ENCODE measurements around the gene CLIP2. TPM values are rescaled to one million over a fixed set of nuclear protein-coding genes. Genes with fewer than 3 reads are reported as not detected.

The CLIP2 gene
- polyA plus RNA-seq, 1 of the 3 experiments (the other 2 are of a cell fraction): 14.3 TPM

DNA sequence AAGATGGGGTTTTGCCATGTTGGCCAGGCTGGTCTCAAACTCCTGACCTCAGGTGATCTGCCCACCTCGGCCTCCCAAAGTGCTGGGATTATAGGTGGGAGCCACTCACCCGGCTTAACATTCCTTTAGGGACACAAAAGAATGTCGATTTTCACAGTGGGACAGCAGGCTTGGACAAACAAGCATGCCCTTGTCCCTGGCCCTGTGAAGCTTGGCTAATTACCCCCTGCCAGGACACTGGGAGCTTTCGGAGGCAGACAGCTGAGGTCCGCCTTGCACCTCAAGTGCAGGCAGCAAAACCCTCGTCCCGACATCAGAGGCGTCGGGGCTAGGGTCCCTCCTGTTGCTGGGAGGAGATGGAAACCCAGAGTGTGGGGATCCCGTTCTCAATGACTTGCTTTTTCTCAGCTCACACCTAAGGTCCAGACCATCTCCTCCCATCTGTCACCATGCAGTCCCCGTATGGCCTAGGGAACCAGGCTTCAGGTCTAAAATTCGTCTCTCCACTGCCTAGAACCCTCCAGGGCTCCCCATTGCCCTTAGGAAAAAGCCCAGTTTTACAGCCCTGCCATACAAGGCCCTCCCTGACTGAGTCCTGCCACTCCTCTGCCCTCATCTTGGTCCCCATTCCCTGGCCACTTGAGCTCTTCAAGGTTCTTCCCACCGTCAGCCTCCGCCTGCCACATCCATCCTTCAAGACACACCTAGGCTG lies 6.3 kb upstream of the CLIP2 start:
- Histone ChIP-seq H3K79me2 (ENCODE audit: insufficient read depth) (no peaks in the 10 kb centered on the region), H3K36me3 (replicated peaks in 1 of 2; ENCODE audit: control insufficient read depth in 1 of 2, insufficient read depth in 2 of 2, low read length in 1 of 2) (no peaks in the 10 kb centered on the region), H3K9me2 (no peaks in the 10 kb centered on the region), H3K9ac (no peak overlapping the region), H3K9me3 (no peaks in the 10 kb centered on the region), H2AFZ (ENCODE audit: low read depth) (no peak overlapping the region), H4K20me1 (ENCODE audit: insufficient read depth) (no peaks in the 10 kb centered on the region), H3K4me3 (ENCODE audit: low read depth in 2 of 2, low read length in 1 of 2) (no peak overlapping the region), H3F3A (replicated peaks; ENCODE audit: insufficient read depth) (peaks cover 19% of the 10 kb centered on the region), H3K27ac (ENCODE audit: low read depth in 2 of 2, low read length in 1 of 2) (no peak overlapping the region), H3K4me1 (ENCODE audit: control insufficient read depth in 1 of 2, insufficient read depth in 2 of 2, low read depth in 1 of 2, low read length in 1 of 2) (peaks cover 0 to 16% of the 10 kb centered on the region in 2 experiments; a peak in 2 of 4 replicates), H3K27me3 (ENCODE audit: insufficient read depth) (no peaks in the 10 kb centered on the region), H3K4me2 (no peak overlapping the region)
- WGBS (ENCODE audit: low lambda C conversion rate): 84% methylated on average over 14 of the region's 14 CpGs
- ChIA-PET CTCF (interaction anchor here (0.9 to 9.1 kb wide), 6 partner anchors 8 to 284 kb away, joined by 3 to 61 read pairs (median 31); no protein-coding TSS in a partner anchor), POLR2A (no interaction called here)
- TF ChIP-seq, protein P1, sequence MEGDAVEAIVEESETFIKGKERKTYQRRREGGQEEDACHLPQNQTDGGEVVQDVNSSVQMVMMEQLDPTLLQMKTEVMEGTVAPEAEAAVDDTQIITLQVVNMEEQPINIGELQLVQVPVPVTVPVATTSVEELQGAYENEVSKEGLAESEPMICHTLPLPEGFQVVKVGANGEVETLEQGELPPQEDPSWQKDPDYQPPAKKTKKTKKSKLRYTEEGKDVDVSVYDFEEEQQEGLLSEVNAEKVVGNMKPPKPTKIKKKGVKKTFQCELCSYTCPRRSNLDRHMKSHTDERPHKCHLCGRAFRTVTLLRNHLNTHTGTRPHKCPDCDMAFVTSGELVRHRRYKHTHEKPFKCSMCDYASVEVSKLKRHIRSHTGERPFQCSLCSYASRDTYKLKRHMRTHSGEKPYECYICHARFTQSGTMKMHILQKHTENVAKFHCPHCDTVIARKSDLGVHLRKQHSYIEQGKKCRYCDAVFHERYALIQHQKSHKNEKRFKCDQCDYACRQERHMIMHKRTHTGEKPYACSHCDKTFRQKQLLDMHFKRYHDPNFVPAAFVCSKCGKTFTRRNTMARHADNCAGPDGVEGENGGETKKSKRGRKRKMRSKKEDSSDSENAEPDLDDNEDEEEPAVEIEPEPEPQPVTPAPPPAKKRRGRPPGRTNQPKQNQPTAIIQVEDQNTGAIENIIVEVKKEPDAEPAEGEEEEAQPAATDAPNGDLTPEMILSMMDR (IDR thresholded peaks at IDR 0.05): no peak
- TF ChIP-seq, protein P2, sequence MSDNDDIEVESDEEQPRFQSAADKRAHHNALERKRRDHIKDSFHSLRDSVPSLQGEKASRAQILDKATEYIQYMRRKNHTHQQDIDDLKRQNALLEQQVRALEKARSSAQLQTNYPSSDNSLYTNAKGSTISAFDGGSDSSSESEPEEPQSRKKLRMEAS (IDR thresholded peaks at IDR 0.05; ENCODE audit: low read depth): no peak
- TF ChIP-seq FOXJ3 (CRISPR knock-in tag; IDR thresholded peaks at IDR 0.05) (no peak), RXRA (IDR thresholded peaks at IDR 0.05; ENCODE audit: borderline replicate concordance, low read depth) (no peak), NFIC (IDR thresholded peaks at IDR 0.05; ENCODE audit: borderline replicate concordance) (no peak), TAF1 (IDR thresholded peaks at IDR 0.05; ENCODE audit: borderline replicate concordance, low read depth, low read length) (no peak), MEF2A (IDR thresholded peaks at IDR 0.05; ENCODE audit: borderline replicate concordance, low read depth) (no peak), JUND (IDR thresholded peaks at IDR 0.05) (no peak), TCF12 (IDR thresholded peaks at IDR 0.05) (no peak), CHD2 (IDR thresholded peaks at IDR 0.05; ENCODE audit: low read length, partially characterized antibody) (no peak), RCOR1 (IDR thresholded peaks at IDR 0.05; ENCODE audit: low read length) (no peak), RFX5 (IDR thresholded peaks at IDR 0.05; ENCODE audit: low read length) (no peak), EP300 (IDR thresholded peaks at IDR 0.05; ENCODE audit: borderline replicate concordance in 1 of 2, low read depth in 1 of 2, low read length in 1 of 2) (no peak)
- TF ChIP-seq, protein P3, sequence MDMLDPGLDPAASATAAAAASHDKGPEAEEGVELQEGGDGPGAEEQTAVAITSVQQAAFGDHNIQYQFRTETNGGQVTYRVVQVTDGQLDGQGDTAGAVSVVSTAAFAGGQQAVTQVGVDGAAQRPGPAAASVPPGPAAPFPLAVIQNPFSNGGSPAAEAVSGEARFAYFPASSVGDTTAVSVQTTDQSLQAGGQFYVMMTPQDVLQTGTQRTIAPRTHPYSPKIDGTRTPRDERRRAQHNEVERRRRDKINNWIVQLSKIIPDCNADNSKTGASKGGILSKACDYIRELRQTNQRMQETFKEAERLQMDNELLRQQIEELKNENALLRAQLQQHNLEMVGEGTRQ (IDR thresholded peaks at IDR 0.05; ENCODE audit: borderline replicate concordance, low read depth, low read length): no peak
- TF ChIP-seq, protein P4, sequence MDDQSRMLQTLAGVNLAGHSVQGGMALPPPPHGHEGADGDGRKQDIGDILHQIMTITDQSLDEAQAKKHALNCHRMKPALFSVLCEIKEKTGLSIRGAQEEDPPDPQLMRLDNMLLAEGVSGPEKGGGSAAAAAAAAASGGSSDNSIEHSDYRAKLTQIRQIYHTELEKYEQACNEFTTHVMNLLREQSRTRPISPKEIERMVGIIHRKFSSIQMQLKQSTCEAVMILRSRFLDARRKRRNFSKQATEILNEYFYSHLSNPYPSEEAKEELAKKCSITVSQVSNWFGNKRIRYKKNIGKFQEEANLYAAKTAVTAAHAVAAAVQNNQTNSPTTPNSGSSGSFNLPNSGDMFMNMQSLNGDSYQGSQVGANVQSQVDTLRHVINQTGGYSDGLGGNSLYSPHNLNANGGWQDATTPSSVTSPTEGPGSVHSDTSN (IDR thresholded peaks at IDR 0.05): no peak
- TF ChIP-seq, protein P5, sequence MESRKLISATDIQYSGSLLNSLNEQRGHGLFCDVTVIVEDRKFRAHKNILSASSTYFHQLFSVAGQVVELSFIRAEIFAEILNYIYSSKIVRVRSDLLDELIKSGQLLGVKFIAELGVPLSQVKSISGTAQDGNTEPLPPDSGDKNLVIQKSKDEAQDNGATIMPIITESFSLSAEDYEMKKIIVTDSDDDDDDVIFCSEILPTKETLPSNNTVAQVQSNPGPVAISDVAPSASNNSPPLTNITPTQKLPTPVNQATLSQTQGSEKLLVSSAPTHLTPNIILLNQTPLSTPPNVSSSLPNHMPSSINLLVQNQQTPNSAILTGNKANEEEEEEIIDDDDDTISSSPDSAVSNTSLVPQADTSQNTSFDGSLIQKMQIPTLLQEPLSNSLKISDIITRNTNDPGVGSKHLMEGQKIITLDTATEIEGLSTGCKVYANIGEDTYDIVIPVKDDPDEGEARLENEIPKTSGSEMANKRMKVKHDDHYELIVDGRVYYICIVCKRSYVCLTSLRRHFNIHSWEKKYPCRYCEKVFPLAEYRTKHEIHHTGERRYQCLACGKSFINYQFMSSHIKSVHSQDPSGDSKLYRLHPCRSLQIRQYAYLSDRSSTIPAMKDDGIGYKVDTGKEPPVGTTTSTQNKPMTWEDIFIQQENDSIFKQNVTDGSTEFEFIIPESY (IDR thresholded peaks at IDR 0.05; ENCODE audit: borderline replicate concordance, low read depth): no peak
- TF ChIP-seq, protein P6, sequence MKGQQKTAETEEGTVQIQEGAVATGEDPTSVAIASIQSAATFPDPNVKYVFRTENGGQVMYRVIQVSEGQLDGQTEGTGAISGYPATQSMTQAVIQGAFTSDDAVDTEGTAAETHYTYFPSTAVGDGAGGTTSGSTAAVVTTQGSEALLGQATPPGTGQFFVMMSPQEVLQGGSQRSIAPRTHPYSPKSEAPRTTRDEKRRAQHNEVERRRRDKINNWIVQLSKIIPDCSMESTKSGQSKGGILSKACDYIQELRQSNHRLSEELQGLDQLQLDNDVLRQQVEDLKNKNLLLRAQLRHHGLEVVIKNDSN (IDR thresholded peaks at IDR 0.05; ENCODE audit: borderline replicate concordance, low read depth): no peak
- no peak for DNase-seq
